MV-4-11 (cell line): Measurements from ENCODE around the gene ATP8B1.
"Not testable (repeated sequence)": the region's sequence is repeated elsewhere in the genome, so short reads cannot be mapped to it uniquely, and the experiment has no call there.

Source experiments
- DNase-seq: peaks from one replicate; lab custom pipeline; 2025; lab: John Stamatoyannopoulos, UW

Gene ATP8B1

GRCh38 chr18:57764995-57765394, 38.1 kb downstream of the ATP8B1 start:
- no peak for DNase-seq

- no peak for DNase-seq
Observed at GRCh38 chr18:57764087-57764486, 39.0 kb downstream of the ATP8B1 start.

- no peak for DNase-seq
Observed at GRCh38 chr18:57762686-57763085, 40.4 kb downstream of the ATP8B1 start.

- peak; percentile 71 for DNase-seq
Observed at GRCh38 chr18:57759650-57760049, 43.5 kb downstream of the ATP8B1 start.

- no peak for DNase-seq
Observed at GRCh38 chr18:57755473-57756067, 47.5 kb downstream of the ATP8B1 start.

GRCh38 chr18:57754577-57755338, 48.4 kb downstream of the ATP8B1 start:
- no peak for DNase-seq

GRCh38 chr18:57753063-57753462, 50.1 kb downstream of the ATP8B1 start:
- DNase-seq = no peak

- DNase-seq = no peak
Observed at GRCh38 chr18:57749604-57749970, 53.5 kb downstream of the ATP8B1 start.

GRCh38 chr18:57748770-57749603, 54.1 kb downstream of the ATP8B1 start:
- DNase-seq = peak; percentile 69

- DNase-seq = no peak
Observed at GRCh38 chr18:57747809-57748680, 55.1 kb downstream of the ATP8B1 start.

- DNase-seq = no peak
Observed at GRCh38 chr18:57744211-57744694, 58.9 kb downstream of the ATP8B1 start.

- DNase-seq = no peak
Observed at GRCh38 chr18:57743008-57743407, 60.1 kb downstream of the ATP8B1 start.

GRCh38 chr18:57741273-57741672, 61.8 kb downstream of the ATP8B1 start:
- DNase-seq = no peak

GRCh38 chr18:57738078-57738477, 65.0 kb downstream of the ATP8B1 start:
- DNase-seq = no peak

- DNase-seq = peak; percentile 98
Observed at GRCh38 chr18:57737400-57738060, 65.6 kb downstream of the ATP8B1 start.

- DNase-seq = not testable (repeated sequence)
Observed at GRCh38 chr18:57735042-57735441, 68.1 kb downstream of the ATP8B1 start.

GRCh38 chr18:57733861-57734260, 69.3 kb downstream of the ATP8B1 start:
- no peak for DNase-seq

GRCh38 chr18:57730146-57730545, 73.0 kb downstream of the ATP8B1 start:
- no peak for DNase-seq

- DNase-seq = peak; percentile 67
Observed at GRCh38 chr18:57728941-57729511, 74.1 kb downstream of the ATP8B1 start.

- DNase-seq = peak; percentile 40
Observed at GRCh38 chr18:57727952-57728807, 74.9 kb downstream of the ATP8B1 start.
